ENCODE measurements around the gene FHOD3.

- TF ChIP-seq CTCF (conservative IDR thresholded peaks at IDR 0.05 in 1 of 2, IDR thresholded peaks at IDR 0.05 in 1 of 2; ENCODE audit: extremely low read depth in 1 of 2, insufficient read depth in 1 of 2, low read depth in 1 of 2, low read length in 2 of 2): no peak
- TF ChIP-seq EZH2 (IDR thresholded peaks at IDR 0.05; ENCODE audit: borderline replicate concordance, low read length): no peak
These were observed 82.8 kb downstream of the FHOD3 start for GRCh38 chr18:36380173-36380827.

Data from mammary epithelial cell (primary cell).